ENCODE results near the gene BSND.

Gene BSND

DNA sequence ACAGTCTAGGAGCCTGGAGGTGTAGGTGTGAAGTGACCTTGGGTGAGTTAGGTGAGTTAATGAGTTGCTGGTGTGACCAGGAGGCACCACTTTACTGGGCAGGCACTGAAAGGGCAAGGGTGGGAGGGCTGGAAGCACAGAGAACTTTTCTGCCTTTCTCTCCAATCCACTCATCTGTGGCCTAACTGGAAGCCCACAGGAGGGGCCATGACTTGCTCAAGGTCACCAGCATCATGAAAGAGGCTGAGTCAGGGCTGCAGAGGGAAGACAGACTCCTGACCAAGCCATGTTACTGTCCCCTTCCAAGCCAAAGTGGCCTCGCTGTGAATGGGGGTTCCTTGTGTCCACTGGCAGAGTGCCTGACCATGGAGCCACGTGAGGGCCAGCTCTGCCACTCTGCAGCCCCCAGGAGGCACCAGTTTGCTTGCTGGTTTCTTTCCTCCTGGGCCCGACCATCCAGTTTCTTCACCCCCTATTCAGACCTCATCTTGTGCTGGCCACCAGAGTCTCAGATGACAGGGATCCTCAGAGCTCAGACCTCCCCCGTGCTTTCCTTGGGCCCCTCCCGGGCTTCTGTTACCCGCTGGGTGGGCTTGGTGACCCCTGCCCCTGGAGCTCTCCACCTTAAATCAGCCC is 4.3 kb upstream of the BSND start:
- no peak for DNase-seq

DNA sequence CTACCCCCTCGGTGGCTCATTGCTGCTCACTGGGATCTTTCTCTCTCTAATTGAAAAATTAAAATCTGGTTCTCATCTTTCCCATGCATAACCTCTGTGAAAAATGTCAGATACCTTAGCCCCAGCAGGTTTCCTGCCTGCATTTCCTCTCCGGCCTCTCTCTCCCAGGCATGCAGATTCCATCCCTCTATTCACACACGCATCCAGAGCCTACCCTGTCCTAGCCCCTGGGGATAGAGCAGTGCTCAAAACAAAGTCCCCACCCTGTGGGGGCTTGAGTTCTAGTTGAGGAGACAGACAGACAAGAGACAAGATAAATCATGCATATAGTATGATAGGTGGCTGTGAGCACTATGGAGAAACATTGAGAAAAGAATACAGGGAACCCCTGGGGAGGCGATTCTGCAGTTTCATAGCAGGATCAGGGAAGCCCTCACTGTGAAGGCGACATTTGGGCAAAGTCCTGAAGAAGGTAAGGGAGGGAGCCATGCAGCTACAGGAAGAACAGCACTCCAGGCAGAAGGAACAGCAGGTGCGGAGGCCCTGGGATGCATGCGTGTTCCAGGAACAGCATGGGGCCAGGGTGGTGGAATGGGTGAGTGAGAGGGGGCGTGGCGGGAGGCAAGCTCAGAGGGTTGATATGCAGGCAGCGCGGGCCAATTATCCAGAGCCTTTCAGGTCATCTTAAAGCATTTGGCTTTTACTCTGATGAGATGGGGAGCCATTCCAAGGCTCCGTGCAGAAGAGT is 3.5 kb upstream of the BSND start:
- DNase-seq = no peak

DNA sequence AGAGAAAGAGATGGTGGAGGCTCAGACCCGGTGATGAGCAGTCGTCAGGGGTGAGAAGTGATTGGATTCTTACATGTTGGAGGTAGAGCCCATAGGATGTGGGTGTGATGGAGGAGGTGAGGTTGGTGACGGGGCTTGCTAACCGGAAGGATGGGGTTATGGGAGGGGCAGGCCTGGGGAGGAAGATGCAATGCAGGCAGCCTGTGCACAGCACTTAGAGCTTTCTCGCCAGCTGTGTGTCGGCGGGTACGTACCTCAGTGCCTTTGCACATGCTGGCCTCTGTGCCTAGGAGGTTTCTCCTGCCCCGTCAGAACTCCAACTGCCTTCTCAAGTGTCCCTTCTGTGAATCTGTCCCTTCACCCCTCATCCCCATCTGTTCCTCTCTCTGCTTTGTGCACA is 2.9 kb upstream of the BSND start:
- peak in 1 of 2 experiments; percentile 7 for DNase-seq

DNA sequence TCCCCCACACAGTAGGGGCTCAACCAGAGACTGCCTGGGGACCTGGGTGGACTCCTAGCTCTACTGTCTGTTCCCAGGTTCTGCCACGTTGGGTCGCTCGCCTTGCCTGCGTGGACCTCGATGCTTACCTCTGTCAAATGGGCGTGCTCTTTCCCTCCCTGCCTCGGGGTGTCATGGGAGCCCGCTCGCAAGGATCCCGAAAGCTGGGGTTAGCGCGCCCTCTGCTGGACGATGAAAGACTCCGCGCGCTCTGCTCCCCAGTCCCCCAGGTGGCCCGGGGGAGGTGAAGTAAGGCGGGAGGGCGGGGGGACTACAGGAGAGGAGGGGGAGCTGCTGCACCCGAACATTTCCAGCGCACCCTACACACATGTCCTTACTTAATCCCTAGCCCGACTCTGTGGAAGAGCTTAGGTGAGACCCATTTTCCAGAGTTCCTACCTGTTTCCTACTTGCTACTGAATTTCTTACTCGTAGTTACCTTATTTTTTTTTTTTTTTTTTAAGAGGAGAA is 2.3 kb upstream of the BSND start:
- DNase-seq = peak; percentile 63 to 74

DNA sequence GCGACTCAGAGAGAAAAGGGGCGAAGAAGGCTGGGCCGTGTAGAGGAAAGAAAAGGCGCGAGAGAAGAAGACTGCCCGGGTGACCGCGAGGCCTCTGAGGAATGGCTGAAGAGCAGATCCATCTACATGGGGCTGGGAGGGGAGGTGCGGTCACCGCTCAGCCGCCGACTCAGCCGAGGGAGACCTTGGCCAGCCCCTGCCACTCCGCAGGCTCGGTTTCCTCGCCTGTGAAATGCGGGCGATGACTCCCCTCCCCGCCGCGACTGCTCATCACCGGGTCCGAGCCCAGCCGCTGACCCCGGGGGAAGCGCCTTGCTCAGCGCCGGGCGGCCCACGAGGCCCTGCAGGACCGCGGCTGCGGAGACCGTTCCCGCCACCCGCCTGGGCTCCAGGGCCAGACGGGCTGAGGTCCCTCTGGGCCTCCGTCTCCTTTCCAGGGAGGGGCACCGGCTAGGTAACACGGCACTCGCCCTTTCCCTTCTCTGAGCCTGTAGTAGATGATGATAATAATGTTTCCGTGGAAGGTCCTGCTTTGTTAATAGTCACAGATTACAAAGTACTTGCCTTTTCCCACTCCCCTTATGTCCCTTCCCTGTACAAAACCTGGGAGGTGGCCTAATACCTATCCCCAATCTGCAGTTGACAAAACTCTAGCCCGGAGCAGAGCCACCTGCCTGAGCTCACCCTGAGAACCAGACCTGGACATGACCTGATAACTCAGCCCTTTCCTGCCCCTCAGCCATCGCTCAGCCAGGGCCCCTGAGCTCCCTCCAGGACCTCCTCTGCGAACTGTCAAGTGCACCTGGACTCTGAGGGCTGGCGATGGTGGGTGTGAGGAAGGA is 1.6 kb upstream of the BSND start:
- DNase-seq = no peak

DNA sequence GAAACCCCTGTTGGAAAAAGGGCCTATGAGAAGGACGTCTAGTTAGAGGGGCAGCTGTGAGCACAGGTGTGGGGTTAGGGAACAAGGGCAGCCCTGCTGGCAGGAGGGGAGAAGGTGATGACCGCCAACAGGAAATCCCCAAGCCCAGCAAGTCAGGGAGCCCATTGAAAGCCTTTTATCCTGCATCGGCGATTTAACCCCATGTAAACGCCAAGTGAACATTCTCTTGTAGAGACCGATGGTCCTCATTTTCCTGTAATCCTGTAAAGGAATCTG is 1.1 kb upstream of the BSND start:
- no peak for DNase-seq

DNA sequence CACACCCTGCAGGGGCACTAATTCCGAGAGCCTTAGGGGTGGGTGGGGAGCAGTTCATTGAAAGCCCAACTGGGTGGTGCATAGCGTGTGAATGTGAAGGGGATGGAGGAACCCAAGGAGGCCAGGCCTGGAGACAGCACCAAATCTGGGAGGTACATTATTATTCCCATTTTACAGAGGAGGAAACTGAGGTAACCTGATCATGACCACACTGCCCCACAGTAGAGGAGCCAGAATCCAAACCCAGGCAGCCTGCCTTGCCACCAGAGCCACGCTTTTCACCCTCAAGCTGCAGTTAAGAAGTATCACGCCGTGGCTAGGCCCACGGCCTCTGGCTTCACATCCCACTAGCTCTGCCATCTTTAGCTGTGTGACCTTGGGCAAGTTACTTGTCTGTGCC is 633 bp upstream of the BSND start:
- DNase-seq = no peak

DNA sequence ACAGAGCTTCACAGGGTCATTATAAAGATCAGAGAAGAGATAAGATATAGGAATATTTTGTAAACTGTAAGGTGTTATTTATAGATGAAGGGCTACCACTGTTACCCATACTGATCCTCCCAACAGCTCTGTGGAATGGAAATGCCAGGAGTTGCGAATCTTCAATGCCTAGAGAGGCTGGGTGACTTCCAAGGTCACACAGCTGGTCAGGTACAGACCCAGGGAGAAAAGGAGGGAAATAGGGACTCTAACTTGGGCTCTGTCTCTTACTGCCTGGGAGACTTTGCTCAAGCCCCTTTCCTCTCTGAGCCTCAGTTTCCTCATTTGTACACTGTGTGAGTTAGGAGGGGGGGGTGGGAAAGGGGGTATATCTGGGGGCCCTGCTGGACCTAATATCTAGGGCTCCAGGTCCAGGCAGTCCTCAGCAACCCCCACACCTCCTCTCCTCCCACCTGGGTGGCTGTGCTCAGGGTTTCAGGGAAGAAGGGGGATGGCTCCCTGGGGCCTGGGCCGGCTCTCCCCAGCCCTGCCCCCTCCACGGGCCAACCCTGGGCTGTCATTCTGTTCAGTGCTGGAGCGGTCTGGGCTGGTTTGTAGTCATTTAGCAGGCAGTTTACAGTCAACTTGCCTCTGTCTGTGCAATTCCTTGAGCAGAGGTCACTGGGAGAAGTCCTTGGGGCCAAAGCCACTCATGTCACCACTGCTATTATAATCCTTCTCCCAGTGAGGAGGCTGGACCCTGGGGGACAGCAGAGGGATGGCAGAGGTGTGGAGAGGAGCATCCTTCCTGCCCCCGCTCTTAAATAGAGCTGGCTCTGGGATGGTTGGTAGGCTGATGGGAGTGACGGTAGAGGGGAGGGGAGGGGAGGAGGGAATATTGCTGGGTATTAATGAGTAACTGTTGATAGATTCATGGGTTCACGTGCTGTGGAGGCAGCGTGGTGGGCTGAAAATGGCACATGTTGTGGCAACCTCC is 1.7 kb downstream of the BSND start:
- DNase-seq = no peak

DNA sequence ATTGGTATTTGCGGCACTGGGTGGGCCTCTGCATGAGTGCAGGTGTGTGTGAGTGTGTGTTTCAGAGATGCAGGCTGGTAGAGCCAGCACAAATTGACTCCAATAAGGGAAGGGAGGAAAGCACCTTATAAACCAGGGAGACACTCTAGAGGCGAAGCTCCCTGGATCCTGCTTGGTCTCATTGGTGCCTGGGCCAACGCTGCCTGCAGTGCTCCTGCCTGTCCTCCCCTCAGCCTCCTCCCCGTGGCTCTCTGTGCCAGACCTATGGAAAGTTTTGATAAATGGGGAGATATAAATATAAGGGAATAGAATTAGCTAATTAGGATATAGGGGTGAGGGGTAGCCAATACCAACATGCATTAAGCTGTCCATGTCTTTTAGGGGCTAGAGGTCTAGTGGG is 2.6 kb downstream of the BSND start:
- no peak for DNase-seq

DNA sequence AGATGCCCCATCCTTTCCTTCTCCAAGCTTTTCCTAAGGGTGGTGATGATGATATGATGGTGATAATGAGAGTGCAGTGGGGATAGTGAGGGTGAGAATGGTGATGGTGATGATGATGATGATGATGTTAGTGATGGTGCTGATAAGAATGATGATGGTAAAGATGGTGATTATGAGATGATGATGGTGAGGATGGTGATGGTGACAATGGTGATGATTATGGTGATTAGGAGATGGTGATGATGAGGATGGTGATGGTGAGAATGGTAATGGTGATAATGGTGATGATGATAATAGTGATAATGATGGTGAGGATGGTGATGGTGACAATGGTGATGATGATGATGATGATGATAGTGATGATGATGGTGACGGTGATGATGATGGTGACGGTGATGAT is 4.0 kb downstream of the BSND start:
- no peak for DNase-seq

DNA sequence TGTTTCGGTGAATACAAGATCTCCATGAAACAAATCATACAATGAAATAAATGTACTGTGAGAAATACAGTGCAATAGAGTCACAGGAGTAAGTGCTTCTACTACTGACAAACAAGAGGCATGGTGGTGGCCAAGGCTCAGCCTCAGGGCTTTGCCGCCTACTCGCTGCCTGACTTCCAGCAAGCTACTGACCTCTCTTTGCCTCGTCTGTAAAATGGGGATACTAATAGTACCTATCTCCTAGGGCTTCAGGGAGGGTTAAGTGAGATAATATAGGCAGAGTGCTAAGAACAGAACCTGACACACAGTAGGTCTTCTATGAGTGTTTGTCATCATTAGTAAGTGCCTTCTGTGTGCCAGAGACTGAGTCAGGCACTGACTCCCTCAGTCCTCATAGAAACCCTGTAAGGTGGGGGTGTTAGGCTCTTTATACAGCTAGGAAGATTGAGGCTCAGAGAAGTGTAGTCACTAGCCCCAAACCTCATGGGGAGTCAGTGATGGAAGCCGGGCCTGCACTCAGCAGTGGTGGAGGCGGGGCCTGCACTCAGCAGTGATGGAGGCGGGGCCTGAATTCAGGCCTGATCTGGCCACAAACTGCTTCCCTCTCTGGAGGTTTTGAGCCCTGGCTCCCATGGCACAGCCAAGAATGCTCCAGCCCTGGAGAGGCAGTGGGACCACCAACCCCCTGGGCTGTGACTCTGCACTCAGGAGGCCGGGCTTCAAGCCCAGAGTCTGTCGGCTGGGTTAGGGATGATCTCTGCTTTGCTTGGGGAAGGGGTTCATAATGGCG is 6.8 kb downstream of the BSND start:
- DNase-seq = no peak

DNA sequence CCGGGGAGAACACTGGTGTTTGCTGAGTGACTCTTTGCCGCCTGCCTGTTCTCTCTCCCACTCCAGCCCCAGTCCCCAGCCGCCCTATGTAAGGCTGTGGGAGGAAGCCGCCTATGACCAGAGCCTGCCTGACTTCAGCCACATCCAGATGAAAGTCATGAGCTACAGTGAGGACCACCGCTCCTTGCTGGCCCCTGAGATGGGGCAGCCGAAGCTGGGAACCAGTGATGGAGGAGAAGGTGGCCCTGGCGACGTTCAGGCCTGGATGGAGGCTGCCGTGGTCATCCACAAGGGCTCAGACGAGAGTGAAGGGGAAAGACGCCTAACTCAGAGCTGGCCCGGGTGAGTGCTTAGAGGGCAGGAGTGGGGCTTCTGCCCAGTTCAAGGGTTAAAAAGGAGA is 8.2 kb downstream of the BSND start:
- no peak for DNase-seq

DNA sequence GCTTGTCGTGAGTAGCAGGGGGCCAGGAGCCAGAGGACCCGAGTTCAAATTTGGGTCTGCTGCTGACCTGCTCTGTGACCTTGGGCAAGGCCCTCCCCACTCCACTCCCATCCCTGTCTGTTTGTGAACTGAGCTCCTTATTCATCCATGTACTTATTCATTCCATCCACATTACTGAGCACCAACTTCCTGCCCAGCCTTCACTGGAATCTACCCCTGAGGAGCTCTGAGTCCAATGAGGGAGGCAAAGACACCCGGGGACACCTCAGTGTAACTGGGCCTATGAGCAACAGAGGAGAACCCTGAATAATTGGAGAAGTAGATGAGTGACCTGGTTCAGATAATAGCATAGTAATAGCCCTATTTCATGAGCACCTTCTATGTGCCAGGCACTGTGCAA is 8.9 kb downstream of the BSND start:
- DNase-seq = no peak

DNA sequence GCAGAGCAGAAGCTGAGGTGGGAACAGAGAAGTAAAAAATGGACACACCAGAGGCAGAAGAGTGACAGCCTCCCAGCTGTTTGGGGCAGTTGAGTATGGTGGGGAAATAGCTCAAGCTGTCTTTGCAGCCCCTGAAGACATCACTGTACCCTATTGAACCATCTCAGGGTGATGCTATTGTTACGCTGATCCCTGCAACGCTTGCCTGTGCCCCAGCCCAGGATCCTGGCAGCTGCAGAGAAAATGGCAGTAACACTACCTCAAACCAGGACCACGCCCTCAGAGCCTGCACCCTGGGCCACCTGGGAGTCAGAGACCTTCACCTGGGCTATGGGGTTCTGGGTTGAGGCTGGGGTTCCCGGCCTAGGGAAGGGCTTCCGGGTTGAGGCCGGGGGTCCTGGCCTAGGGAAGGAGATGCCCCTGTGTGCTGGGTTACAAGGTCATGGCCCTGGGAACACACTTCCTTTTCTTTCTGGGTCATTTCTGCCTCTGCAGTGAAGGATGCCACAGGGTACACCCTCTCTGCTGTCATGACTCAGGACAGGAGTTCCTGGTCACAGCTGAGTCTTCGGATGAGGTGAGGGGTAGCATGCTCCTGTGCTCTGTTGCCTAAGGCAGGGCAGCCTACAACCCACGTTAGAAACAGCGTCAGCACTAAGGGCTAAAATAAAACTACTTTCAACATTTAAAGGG is 11.6 kb downstream of the BSND start:
- no peak for DNase-seq

DNA sequence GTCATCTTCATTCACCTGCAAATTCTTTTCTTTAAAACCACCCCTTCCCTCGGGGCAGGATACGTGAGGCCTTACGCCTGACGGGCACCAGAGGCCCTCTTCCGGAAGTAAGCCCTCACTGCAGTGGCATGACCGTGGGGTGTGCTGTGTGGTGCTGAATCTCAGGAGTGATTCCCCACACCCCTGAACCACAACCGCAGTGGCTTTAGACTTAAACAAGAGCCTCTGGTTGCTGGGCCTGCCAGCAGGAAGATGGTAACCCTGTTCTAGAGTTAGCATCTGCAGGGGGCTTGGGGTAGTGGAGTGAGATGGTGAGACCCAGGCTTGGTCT is 12.1 kb downstream of the BSND start:
- DNase-seq = no peak

DNA sequence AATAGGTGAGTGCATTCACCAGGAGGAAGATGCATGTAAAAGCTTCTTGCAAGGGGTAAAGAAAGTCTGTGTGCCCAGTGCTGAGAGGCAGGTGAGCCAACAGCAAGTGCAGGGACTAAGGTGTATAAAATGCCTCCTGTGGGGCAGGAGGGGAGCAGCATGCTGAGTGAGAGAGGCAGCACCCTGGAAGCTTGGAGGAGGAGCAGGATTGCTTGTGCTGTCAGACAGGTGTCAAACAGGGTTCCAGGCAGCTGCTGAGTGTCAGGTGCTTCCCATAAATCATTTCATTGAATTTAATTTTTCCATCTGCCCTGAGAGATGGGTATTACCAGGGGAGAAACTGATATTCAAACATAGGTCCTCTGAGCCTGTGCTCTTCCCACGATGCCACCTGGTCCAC is 13.9 kb downstream of the BSND start:
- no peak for DNase-seq

DNA sequence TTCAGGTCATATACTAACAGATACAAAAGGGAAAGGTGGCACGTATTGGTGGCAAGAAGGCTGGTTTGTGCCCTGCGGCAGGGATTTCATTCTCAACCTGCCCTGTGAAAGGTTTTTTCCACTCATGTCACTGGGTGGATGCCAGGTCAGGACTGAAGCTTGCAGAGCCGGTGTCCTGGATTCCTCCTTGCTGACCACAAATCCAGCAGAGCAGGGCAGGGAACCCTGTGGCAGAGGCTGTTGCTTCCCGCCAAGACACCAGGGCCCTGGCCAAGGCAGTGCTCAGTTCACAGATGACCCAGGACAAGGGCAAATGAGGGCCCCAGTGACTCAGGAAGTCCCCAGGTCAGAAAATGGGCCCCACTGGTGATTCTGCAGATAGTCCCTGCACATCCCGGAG is 16.4 kb downstream of the BSND start:
- no peak for DNase-seq

DNA sequence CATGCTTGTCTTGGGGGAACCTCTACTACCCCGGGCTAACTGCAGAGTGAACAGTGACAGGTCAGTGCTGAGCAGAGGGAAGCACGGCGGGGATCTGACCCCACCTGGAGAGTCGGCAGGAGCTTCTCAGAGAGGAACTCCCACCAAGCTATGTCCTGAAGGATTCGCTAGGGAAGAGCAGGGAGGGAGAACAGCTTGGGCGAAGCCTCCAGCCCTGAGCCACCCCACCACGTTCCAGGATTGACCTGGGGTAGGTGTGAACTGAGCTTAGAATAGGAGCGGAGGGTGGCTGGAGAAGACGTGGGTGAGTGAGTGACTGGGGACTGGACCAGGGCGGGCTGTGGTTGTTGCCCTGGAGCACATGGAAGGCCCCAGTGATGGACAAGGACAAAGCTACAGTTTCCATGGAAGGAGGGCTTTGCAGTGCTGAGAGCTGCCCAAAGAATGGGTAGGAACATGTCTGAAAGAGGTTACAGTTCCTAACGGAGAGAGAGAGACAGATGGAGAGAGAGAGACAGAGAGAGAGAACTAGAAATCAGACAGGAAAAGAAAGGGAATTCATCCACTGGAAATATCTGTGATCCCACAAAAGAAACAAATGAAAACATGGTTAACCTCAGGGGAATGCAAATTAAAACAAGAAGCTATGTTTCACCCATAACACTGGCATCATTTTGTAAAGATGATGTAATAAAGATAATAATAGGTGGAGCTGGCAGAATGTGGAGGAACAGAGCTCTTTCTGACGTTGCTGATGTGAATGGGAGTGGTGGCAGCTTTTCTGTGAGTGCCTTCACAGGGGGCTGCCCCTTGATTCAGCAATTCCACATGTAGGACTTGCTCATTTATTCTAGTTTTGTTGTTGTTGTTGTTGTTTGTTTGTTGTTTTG is 17.2 kb downstream of the BSND start:
- no peak for DNase-seq

DNA sequence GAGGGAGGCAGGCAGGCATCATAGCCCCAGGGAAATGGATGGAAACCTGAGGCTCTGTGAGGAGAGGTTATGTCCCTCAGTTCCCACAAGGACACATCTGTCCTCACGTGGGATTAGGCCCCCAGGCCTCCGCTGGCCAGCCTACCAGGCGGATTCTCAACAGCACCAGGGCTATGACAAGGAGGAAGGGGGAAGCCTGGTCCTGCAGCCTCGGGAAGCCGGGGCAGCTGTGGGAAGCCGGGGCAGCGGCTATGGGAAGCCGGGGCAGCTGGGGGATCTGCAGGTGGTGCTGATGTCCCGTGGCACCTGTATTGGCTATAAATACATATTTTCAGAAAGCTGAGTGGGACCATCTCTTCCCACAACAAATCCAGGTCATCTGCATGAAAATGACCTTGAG is 19.7 kb downstream of the BSND start:
- no peak for DNase-seq

DNA sequence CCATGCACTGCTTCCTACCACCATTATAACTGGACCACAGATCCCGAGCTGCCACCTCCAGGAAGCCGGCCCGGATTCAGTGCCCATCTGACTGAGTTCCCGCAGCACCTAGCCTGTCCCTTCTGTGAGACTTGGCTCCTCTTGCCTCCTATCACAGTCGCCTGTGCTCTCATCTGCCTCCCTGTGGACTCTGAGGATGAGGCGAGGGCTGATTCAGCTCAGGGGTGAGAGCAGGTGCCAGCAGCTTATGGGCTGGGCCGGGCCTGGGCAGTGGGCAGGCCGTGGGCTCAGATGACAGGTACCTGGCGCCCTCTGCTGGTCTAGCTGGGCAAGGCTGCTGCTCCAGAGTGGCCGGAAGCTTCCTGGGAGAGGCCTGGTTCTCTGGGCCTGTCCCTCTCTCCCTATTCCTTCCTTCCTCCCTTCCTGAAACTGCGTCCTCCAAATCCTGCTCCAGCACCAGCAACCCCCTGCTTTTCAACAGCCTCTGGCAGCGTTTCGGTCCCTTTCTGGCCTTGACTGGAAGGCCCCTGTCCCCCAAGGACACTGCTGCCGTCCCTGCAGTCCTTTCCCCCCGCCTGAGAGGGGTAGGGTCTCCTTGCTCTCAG is 23.3 kb downstream of the BSND start:
- DNase-seq = peak; percentile 26 to 58
